22Rv1 (cell line): ENCODE measurements around the gene AKR1E2.

ENCODE experiments used
- CTCF ChIP-seq: fragments of 450-650 bp; IDR thresholded peaks from 2 replicates; pipeline ENCODE4 v1.5.1; 2017; ENCODE audit warnings: mild to moderate bottlenecking
- ZFX ChIP-seq: fragments of 450-650 bp; IDR thresholded peaks from 2 replicates; pipeline ENCODE4 v1.6.1; 2017; ENCODE audit warnings: antibody characterized with exemption, borderline replicate concordance

GRCh38 chr10:4868357-4868657 is 42.3 kb downstream of the AKR1E2 start:
- no peak for TF ChIP-seq CTCF
- no peak for TF ChIP-seq ZFX
